Measurements from ENCODE around the gene ADD1.
"Not testable (repeated sequence)": the region's sequence is repeated elsewhere in the genome, so short reads cannot be mapped to it uniquely, and the experiment has no call there.

Gene ADD1

DNA sequence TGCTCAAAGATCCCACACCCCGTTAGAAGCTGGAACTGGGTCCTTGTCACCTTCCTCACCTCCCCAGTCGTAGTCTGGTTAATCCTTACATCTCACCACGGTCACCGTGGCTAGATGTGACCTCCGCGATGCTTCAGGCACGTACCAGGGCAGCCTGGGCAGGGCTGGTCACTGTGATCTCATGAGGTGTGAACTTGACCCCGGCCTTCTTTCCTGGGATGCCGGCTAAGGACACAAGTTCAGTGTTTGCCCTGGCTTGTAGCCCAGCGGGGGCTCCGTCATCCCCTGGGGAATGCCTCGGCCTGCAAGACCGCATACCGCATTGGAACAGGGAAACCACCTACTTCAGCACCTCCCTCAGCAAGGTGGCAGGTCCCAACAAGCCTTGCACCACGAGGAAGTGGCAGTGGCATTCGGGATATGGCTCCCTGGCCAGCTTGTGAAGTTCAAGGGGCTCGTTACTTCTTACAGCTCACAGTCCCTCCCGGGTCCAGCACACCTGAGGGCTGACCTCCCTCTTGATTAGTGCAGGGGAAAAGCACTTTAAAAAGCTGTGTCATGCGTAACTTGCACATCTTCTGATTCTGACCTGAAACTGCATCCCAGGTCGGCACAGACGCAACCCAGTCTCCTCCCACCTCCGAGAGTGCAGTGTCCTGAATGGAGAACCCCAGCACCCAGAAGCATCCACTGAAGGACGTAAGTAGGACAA lies 93.7 kb downstream of the ADD1 start:
- WGBS, 2 experiments (ENCODE audit: insufficient coverage in 2 of 2), result 90 to 91% methylated on average over 20 of the region's 23 CpGs
- H3K4me1 ChIP-seq (ENCODE audit: control insufficient read depth, insufficient read depth, low read length, poor library complexity, severe bottlenecking), result peaks cover 23% of the 10 kb centered on the region
- no peak overlapping the region for H3K27ac ChIP-seq (ENCODE audit: low read depth, low read length, severe bottlenecking)
- H3K4me3 ChIP-seq (ENCODE audit: extremely low read depth, insufficient read depth, low read length, poor library complexity, severe bottlenecking), result no peak overlapping the region
- H3K36me3 ChIP-seq (ENCODE audit: control insufficient read depth, insufficient read depth, low read length), result peaks cover 70% of the 10 kb centered on the region
- H3K9me3 ChIP-seq (ENCODE audit: control insufficient read depth, low read length), result no peaks in the 10 kb centered on the region

DNA sequence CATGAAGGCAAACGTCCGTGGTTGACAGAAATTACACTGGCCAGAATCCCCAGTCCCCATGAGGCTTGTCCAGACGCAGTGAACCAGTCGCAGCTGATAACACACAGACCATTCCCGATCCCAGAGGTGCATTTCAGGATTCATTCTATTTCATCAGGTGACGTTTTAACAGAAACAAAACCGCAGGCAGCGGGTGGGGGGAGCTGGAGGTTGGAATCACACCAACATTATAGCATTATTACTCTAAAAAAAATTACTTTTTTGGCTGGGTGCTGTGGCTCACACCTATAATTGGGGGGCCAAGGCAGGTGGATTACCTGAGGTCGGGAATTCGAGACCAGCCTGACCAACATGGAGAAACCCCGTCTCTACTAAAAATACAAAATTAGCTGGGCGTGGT lies 94.3 kb downstream of the ADD1 start:
- Histone ChIP-seq H3K9me3 (ENCODE audit: control insufficient read depth, low read length) (no peaks in the 10 kb centered on the region), H3K27ac (ENCODE audit: low read depth, low read length, severe bottlenecking) (no peak overlapping the region), H3K4me3 (ENCODE audit: extremely low read depth, insufficient read depth, low read length, poor library complexity, severe bottlenecking) (no peak overlapping the region), H3K36me3 (ENCODE audit: control insufficient read depth, insufficient read depth, low read length) (peaks cover 70% of the 10 kb centered on the region), H3K4me1 (ENCODE audit: control insufficient read depth, insufficient read depth, low read length, poor library complexity, severe bottlenecking) (peaks cover 23% of the 10 kb centered on the region)
- 84 to 98% methylated on average over 5 to 7 of the region's 12 CpGs for WGBS, 2 experiments (ENCODE audit: insufficient coverage in 2 of 2)

DNA sequence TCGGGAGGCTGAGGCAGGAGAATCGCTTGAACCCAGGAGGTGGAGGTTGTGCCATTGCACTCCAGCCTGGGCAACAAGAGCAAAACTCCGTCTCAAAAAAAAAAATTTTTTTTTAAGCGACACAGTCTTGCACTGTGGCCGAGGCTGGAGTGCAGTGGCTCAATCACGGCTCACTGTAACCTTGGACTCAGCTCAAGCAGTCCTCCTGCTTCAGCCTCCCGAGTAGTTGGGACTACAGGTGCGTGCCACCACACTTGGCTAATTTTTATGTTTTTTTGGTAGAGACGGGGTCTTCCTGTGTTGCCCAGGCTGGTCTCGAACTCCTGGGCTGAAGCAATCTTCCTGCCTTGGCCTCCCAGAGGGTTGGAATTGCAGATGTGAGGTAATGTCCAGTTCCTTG lies 94.8 kb downstream of the ADD1 start:
- H3K4me3 ChIP-seq (ENCODE audit: extremely low read depth, insufficient read depth, low read length, poor library complexity, severe bottlenecking); H3K27ac ChIP-seq (ENCODE audit: low read depth, low read length, severe bottlenecking); H3K9me3 ChIP-seq (ENCODE audit: control insufficient read depth, low read length): not testable (repeated sequence)
- Histone ChIP-seq H3K36me3 (ENCODE audit: control insufficient read depth, insufficient read depth, low read length) (peaks cover 74% of the 10 kb centered on the region), H3K4me1 (ENCODE audit: control insufficient read depth, insufficient read depth, low read length, poor library complexity, severe bottlenecking) (peaks cover 20% of the 10 kb centered on the region)
- WGBS, 2 experiments (ENCODE audit: insufficient coverage in 2 of 2), result 94 to 96% methylated on average over 6 to 10 of the region's 10 CpGs

DNA sequence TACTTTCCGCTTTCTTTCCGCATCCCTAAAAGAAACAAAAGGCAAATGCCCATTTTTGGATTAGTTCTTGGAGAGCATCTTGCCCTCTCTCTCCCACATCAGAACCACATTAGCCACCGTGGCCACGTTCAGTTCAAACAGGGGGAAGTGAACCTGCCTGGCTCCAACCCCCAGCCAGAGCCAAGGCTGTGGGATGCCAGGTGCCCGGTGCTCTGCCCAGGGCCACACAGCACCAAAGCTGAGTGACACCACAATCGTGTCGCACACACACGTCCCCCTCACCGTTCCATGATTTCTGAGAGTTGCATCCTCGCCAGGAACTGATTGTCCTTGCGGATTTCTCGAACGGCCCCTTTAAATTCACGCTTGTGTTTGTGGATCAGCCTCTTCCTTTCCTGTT lies 95.3 kb downstream of the ADD1 start:
- Histone ChIP-seq H3K4me1 (ENCODE audit: control insufficient read depth, insufficient read depth, low read length, poor library complexity, severe bottlenecking) (peaks cover 18% of the 10 kb centered on the region), H3K4me3 (ENCODE audit: extremely low read depth, insufficient read depth, low read length, poor library complexity, severe bottlenecking) (no peak overlapping the region), H3K9me3 (ENCODE audit: control insufficient read depth, low read length) (no peaks in the 10 kb centered on the region), H3K27ac (ENCODE audit: low read depth, low read length, severe bottlenecking) (no peak overlapping the region), H3K36me3 (ENCODE audit: control insufficient read depth, insufficient read depth, low read length) (peaks cover 79% of the 10 kb centered on the region)
- 96% methylated on average over 14 of the region's 14 CpGs for WGBS, 2 experiments (ENCODE audit: insufficient coverage in 2 of 2)

DNA sequence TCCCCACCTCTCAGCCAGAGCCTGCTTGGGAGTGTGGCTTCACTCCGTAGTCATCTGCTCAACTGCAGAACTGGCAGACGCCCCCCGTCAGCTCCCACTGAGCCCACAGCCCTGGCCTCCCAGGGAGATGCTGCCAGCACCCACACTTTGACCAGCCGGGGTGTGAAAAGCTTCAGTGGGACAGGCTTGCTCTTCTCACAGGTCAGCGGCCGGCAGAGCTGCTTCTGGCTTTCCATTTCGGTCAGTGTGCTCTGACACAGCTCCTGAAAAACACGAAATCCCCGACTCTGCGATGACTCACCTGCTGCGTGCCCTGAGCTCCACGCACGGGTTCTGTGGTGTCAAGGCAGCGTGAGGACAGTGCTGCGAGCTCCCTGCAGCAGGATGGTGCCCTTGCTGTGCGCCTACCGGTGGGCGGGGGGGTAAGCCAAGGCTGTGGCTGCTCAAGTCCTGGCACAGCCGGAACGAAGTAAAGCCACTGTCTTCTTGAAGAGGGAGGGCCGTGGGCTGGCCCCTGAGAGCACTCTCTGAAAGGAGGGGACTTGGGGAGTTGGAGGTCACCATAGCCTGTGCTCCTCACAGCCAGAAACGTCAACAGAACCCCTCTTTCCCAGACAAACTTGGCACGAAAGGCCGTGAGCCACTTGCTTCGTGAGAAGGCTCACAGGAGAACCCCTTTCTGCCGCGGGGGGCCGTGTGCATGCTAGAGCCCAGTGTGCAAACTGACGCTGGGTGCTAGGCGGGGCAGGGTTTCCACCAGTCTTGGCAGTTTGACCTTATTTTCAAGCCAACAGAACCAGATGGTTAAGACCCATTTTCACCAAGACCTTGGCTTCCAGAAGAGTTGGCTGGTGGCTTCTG lies 96.0 kb downstream of the ADD1 start:
- H3K4me1 ChIP-seq (ENCODE audit: control insufficient read depth, insufficient read depth, low read length, poor library complexity, severe bottlenecking), result peaks cover 18% of the 10 kb centered on the region

DNA sequence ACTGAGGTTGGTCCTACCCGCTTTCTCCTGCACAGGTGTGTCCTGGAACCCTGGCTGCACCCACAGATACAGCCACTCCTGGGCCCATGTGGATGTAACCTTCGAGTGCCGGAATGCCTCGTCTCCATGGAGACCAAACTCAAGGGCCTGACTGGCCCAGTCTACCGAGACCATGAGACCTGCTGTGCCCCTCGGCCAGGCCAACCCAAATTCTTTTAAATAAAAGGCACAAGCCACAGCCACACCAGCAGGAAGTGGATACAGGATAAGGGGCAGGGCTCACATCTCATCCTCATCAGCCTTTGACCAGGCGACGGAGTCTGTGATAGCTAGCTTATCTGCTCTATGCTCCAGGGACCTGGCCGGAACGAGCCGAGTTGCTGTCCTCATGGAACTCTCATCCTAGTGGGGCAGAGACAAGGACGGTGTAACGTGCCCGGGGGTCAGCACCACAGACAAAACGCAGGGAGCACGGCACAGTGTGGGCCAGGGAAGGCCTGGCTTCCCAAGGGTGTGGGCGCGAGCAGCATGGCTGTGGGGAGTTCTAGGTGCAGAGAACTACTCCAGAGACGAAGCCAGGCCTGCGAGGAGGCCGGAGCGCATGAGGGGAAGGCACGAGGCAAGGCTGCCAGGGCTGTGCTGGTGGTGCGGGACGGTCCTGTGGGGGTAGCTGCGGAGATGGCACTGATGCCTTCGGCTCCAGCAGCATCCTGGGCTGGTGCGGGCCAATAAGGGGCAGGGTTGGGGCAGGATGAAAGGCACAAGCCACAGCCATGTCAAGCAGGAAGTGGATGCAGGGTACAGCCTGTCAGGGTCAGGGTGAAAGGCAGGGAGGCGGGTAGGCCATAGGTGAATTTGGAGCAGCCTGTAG lies 96.9 kb downstream of the ADD1 start:
- no peak overlapping the region for H3K4me3 ChIP-seq (ENCODE audit: extremely low read depth, insufficient read depth, low read length, poor library complexity, severe bottlenecking)
- no peak overlapping the region for H3K27ac ChIP-seq (ENCODE audit: low read depth, low read length, severe bottlenecking)
- 91 to 93% methylated on average over 28 to 29 of the region's 29 CpGs for WGBS, 2 experiments (ENCODE audit: insufficient coverage in 2 of 2)
- H3K4me1 ChIP-seq (ENCODE audit: control insufficient read depth, insufficient read depth, low read length, poor library complexity, severe bottlenecking), result peaks cover 18% of the 10 kb centered on the region
- no peaks in the 10 kb centered on the region for H3K9me3 ChIP-seq (ENCODE audit: control insufficient read depth, low read length)
- peaks cover 90% of the 10 kb centered on the region for H3K36me3 ChIP-seq (ENCODE audit: control insufficient read depth, insufficient read depth, low read length)

More for the DNA sequence above, 96.0 kb downstream of the ADD1 start:
- 92 to 94% methylated on average over 26 to 29 of the region's 30 CpGs for WGBS, 2 experiments (ENCODE audit: insufficient coverage in 2 of 2)
- Histone ChIP-seq H3K36me3 (ENCODE audit: control insufficient read depth, insufficient read depth, low read length) (peaks cover 82% of the 10 kb centered on the region), H3K4me3 (ENCODE audit: extremely low read depth, insufficient read depth, low read length, poor library complexity, severe bottlenecking) (no peak overlapping the region), H3K9me3 (ENCODE audit: control insufficient read depth, low read length) (no peaks in the 10 kb centered on the region), H3K27ac (ENCODE audit: low read depth, low read length, severe bottlenecking) (no peak overlapping the region)

DNA sequence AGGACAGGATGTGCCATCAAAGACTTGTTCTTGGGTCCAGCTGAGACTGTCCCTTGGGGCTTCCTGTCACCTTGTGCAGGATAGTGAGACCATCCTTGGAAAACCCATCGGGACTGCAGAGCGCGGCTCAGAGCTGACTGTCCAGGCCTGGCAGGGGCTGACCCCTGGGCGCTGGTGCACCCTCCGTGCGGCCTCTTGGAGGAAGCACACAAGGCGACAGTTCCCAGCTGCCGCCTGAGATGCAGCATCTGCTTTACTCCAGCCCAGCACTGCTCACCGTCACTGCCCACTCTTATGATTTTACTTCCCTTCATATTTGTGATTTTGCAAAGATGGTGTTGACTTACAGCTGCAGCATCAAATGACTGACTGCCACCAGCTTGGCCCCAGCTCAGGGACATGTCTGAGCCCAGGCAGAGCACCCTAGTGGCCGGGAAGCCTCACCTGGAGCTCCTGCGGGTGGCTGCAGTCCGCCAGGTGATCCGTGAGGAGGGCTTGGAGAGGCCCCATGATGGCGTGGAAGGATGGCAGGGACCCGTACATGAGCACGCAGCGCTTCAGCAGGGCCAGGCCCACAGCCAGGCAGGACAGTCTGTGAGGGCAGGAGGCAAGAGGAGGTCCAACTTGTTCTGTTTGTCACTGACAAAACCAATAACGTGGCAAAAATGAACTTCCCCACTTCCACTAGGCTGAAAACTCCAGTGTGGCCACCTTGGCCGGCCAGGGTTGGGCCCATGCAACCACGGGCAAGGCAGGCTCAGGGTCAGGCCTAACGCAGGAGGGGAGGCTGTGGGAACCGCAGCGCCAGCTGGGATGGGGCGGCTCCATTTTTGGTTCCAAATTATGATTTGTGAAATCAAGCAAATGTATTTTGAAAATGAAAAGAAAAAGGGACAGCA lies 97.7 kb downstream of the ADD1 start:
- H3K36me3 ChIP-seq (ENCODE audit: control insufficient read depth, insufficient read depth, low read length), result peaks cover 88% of the 10 kb centered on the region
- 95 to 97% methylated on average over 18 to 20 of the region's 24 CpGs for WGBS, 2 experiments (ENCODE audit: insufficient coverage in 2 of 2)

DNA sequence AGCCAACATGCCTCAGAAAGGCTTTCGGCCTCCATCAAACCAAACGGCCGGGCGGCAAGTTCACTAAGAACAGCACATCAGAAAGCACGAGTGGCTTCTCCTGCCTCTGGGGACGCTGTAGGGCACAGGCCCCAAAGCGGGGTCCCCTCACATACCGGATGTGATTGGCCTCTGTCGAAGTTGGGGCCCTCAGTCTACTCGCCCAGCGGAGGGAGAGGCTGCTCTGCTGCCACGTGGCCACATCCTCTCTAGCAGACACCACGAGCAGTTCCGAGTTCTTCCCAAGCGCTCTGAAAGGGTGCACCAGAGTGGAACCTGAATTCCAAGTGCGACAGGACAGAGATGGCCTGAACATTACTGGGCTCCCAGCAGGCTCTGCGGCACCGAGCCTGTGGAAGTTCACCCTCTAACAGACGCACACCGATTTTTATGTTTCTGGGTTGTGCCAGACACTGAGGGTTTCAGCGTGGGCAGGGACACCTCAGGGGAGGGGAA lies 98.4 kb downstream of the ADD1 start:
- WGBS, 2 experiments (ENCODE audit: insufficient coverage in 2 of 2), result 94 to 96% methylated on average over 20 to 21 of the region's 21 CpGs
- Histone ChIP-seq H3K36me3 (ENCODE audit: control insufficient read depth, insufficient read depth, low read length) (peaks cover 91% of the 10 kb centered on the region), H3K4me1 (ENCODE audit: control insufficient read depth, insufficient read depth, low read length, poor library complexity, severe bottlenecking) (peaks cover 6% of the 10 kb centered on the region), H3K27ac (ENCODE audit: low read depth, low read length, severe bottlenecking) (no peak overlapping the region), H3K9me3 (ENCODE audit: control insufficient read depth, low read length) (no peaks in the 10 kb centered on the region), H3K4me3 (ENCODE audit: extremely low read depth, insufficient read depth, low read length, poor library complexity, severe bottlenecking) (no peak overlapping the region)

More for the DNA sequence above, 97.7 kb downstream of the ADD1 start:
- H3K9me3 ChIP-seq (ENCODE audit: control insufficient read depth, low read length), result no peaks in the 10 kb centered on the region
- H3K4me1 ChIP-seq (ENCODE audit: control insufficient read depth, insufficient read depth, low read length, poor library complexity, severe bottlenecking), result peaks cover 11% of the 10 kb centered on the region
- no peak overlapping the region for H3K27ac ChIP-seq (ENCODE audit: low read depth, low read length, severe bottlenecking)
- no peak overlapping the region for H3K4me3 ChIP-seq (ENCODE audit: extremely low read depth, insufficient read depth, low read length, poor library complexity, severe bottlenecking)

DNA sequence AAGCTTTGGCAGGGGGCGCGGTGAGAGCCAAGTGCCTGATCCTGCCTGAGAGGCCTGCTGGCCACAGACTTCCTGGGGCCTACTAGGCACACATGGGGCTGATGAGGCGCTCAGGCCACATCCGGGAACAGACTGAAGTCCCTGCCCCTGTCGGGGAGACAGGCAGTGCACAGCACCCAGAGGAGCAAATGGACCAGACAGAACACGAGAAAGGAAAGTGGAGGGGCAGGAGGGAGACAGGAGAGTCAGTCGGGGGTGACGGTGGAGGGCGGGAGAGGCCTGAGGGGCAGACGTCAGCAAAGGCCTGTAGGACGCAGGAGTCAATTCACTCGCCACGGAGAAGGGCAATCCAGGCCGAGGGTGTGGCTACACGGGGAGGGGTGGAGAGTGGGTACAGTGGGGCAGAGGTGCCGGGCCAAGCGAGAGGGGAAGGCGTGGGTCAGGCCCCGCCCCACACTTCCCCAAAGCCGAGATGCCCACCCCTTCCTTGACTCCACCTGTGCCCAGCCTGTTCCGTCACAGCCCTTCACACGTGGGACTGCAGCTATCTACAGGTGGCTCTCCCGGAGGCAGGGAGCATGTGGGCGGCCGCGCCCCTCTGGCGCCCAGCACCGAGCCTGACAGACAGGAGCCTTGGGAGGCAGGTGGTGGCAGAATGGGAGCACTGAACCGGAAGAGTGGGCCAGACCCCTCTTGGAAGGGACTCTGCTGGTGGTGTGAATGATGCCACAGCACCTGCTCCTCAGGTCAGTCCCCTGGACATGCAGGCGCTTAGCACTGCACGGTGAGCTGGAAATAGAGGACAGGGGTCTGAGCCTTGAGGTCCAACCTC lies 99.1 kb downstream of the ADD1 start:
- Histone ChIP-seq H3K9me3 (ENCODE audit: control insufficient read depth, low read length) (no peaks in the 10 kb centered on the region), H3K36me3 (ENCODE audit: control insufficient read depth, insufficient read depth, low read length) (peaks cover 91% of the 10 kb centered on the region), H3K4me1 (ENCODE audit: control insufficient read depth, insufficient read depth, low read length, poor library complexity, severe bottlenecking) (peaks cover 3% of the 10 kb centered on the region), H3K27ac (ENCODE audit: low read depth, low read length, severe bottlenecking) (no peak overlapping the region), H3K4me3 (ENCODE audit: extremely low read depth, insufficient read depth, low read length, poor library complexity, severe bottlenecking) (no peak overlapping the region)
- 92 to 93% methylated on average over 25 to 28 of the region's 31 CpGs for WGBS, 2 experiments (ENCODE audit: insufficient coverage in 2 of 2)
